ENCODE data around the gene RABGAP1L. TPM values are rescaled to one million over a fixed set of nuclear protein-coding genes. Genes with fewer than 3 reads are reported as not detected.

The RABGAP1L gene
- total RNA-seq, 1 donor from 2014 or later, result 46.0 TPM

DNA sequence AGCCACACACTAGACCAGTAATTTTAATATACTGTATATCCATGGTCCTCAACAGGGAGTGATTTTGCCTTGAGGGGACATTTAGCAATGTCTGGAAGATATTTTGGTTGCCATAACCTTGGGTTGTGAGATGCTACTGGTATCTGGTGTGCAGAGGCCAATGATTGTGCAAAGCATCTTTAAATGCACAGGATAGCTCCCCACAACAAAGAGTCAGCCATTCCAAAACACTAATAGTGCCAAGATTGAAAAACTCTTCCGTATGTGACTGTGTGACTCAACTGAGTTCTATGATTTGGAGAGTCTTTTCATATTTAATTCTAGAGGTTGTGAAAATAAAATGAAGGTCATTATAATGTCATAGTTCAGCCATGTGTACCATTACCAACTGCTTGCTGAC, 699.0 kb downstream of the RABGAP1L start:
- no peak overlapping the region for H3K27ac ChIP-seq
- no peaks in the 10 kb centered on the region for H3K4me1 Mint-ChIP-seq
- no peak overlapping the region for H2AFZ ChIP-seq (replicated peaks)
- H3K27me3 ChIP-seq, result no peaks in the 10 kb centered on the region
- no peaks in the 10 kb centered on the region for H3K79me2 ChIP-seq (ENCODE audit: low read depth)
- no peaks in the 10 kb centered on the region for H3K36me3 ChIP-seq
- no peaks in the 10 kb centered on the region for H4K20me1 ChIP-seq (ENCODE audit: low read depth)
- no peak overlapping the region for H3K4me2 ChIP-seq
- no peaks in the 10 kb centered on the region for H3F3A ChIP-seq (ENCODE audit: low read depth)
- H3K9me3 Mint-ChIP-seq, result no peaks in the 10 kb centered on the region
- H3K36me3 Mint-ChIP-seq, result no peaks in the 10 kb centered on the region
- no peaks in the 10 kb centered on the region for H3K9me3 ChIP-seq (ENCODE audit: low read depth)
- TF ChIP-seq, protein P1, sequence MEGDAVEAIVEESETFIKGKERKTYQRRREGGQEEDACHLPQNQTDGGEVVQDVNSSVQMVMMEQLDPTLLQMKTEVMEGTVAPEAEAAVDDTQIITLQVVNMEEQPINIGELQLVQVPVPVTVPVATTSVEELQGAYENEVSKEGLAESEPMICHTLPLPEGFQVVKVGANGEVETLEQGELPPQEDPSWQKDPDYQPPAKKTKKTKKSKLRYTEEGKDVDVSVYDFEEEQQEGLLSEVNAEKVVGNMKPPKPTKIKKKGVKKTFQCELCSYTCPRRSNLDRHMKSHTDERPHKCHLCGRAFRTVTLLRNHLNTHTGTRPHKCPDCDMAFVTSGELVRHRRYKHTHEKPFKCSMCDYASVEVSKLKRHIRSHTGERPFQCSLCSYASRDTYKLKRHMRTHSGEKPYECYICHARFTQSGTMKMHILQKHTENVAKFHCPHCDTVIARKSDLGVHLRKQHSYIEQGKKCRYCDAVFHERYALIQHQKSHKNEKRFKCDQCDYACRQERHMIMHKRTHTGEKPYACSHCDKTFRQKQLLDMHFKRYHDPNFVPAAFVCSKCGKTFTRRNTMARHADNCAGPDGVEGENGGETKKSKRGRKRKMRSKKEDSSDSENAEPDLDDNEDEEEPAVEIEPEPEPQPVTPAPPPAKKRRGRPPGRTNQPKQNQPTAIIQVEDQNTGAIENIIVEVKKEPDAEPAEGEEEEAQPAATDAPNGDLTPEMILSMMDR (IDR thresholded peaks at IDR 0.05), result no peak
- TF ChIP-seq EZH2 (IDR thresholded peaks at IDR 0.05), result no peak
- no peak for TF ChIP-seq EZH2phosphoT487 (IDR thresholded peaks at IDR 0.05)
- no peak overlapping the region for H3K4me3 ChIP-seq
- no peak overlapping the region for H3K27ac Mint-ChIP-seq
- H3K27me3 Mint-ChIP-seq (ENCODE audit: insufficient read depth, low read depth), result no peaks in the 10 kb centered on the region
- no peak overlapping the region for H3K9ac ChIP-seq
- no peak for DNase-seq (ENCODE audit: low spot score)
- no peaks in the 10 kb centered on the region for H3K4me1 ChIP-seq
- H3K4me3 Mint-ChIP-seq, result no peak overlapping the region

DNA sequence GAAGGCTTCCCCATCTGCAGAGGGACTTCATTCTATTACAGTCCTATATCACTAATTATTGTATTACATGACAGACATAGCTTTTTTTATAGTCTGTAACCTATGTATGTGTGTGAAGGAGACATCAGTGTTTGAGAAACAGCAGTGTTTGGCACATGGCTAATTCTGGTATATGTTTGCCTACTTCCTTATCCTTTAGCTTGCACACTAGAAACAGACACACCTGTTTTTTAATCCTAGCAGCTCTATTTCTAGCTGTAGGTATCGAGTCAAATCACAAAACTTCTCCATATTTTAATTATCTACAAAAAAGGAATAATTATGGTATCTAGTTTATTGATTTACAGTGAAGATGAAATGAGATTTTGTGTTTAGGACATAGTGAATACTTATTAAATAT, 711.0 kb downstream of the RABGAP1L start:
- Histone ChIP-seq H3K9ac (no peak overlapping the region), H3K79me2 (ENCODE audit: low read depth) (peaks cover under 1% of the 10 kb centered on the region), H4K20me1 (ENCODE audit: low read depth) (no peaks in the 10 kb centered on the region), H3K27me3 (no peaks in the 10 kb centered on the region), H3K27ac (no peak overlapping the region), H3K4me1 (peaks cover 13% of the 10 kb centered on the region), H3F3A (ENCODE audit: low read depth) (peaks cover 22% of the 10 kb centered on the region), H3K4me3 (no peak overlapping the region), H3K9me3 (ENCODE audit: low read depth) (no peaks in the 10 kb centered on the region), H3K4me2 (no peak overlapping the region), H2AFZ (replicated peaks) (no peak overlapping the region), H3K36me3 (no peaks in the 10 kb centered on the region)
- Mint-ChIP-seq H3K27me3 (ENCODE audit: insufficient read depth, low read depth) (peaks cover 3% of the 10 kb centered on the region), H3K4me1 (peaks cover 17% of the 10 kb centered on the region), H3K27ac (no peak overlapping the region), H3K4me3 (no peak overlapping the region), H3K36me3 (no peaks in the 10 kb centered on the region), H3K9me3 (no peaks in the 10 kb centered on the region)
- TF ChIP-seq, protein P1 (IDR thresholded peaks at IDR 0.05), result no peak
- TF ChIP-seq EZH2phosphoT487 (IDR thresholded peaks at IDR 0.05), result no peak
- DNase-seq (ENCODE audit: low spot score), result no peak

DNA sequence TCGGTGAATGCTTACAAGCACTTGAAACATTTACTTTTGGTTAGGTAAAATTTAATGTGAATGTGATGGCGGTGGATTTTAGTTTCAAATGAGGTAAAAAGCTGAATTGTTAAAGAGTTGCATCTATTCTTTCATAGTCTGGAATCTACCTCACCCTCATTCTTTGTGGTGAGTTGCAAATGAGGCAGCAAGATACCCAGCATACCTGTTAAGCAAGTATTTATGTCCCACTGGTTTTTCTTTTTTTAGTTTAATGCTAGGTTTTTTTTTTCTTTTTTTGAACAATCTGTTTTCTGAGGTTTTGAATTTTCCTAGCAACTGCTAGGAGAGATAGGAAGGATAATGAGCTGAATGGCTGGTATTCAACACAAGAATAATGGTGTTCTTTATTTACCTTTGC, 712.6 kb downstream of the RABGAP1L start:
- H3K36me3 ChIP-seq, result no peaks in the 10 kb centered on the region
- H3K4me1 Mint-ChIP-seq, result peaks cover 30% of the 10 kb centered on the region
- H3K9me3 ChIP-seq (ENCODE audit: low read depth), result no peaks in the 10 kb centered on the region
- H3F3A ChIP-seq (ENCODE audit: low read depth), result peaks cover 23% of the 10 kb centered on the region
- H3K27me3 ChIP-seq, result no peaks in the 10 kb centered on the region
- DNase-seq (ENCODE audit: low spot score), result no peak
- no peaks in the 10 kb centered on the region for H3K36me3 Mint-ChIP-seq
- H3K9ac ChIP-seq, result no peak overlapping the region
- no peaks in the 10 kb centered on the region for H3K9me3 Mint-ChIP-seq
- H3K27ac Mint-ChIP-seq, result no peak overlapping the region
- no peak overlapping the region for H3K4me3 Mint-ChIP-seq
- no peak overlapping the region for H3K4me3 ChIP-seq
- no peak overlapping the region for H2AFZ ChIP-seq (replicated peaks)
- TF ChIP-seq EZH2 (IDR thresholded peaks at IDR 0.05) (no peak), EZH2phosphoT487 (IDR thresholded peaks at IDR 0.05) (no peak)
- TF ChIP-seq, protein P1 (IDR thresholded peaks at IDR 0.05), result no peak
- no peaks in the 10 kb centered on the region for H4K20me1 ChIP-seq (ENCODE audit: low read depth)
- no peak overlapping the region for H3K4me2 ChIP-seq
- H3K79me2 ChIP-seq (ENCODE audit: low read depth), result peaks cover 16% of the 10 kb centered on the region
- no peak overlapping the region for H3K27ac ChIP-seq
- peaks cover 29% of the 10 kb centered on the region for H3K4me1 ChIP-seq
- H3K27me3 Mint-ChIP-seq (ENCODE audit: insufficient read depth, low read depth), result peaks cover 3% of the 10 kb centered on the region
